Stimulated activated naive CD8-positive, alpha-beta T cell treated with anti-CD3 and anti-CD28 coated beads, Interleukin-15, amount 100 ng/mL, for 72 hours (primary cell): ENCODE data around the gene ZNF529.

Source experiments
- ATAC-seq: fragments of 150-1000 bp; cut with Tn5 transposase; 2 replicates; pipeline ENCODE4 v1.10.0; 2021; ENCODE audit warnings: mild to moderate bottlenecking, moderate library complexity
- DNase-seq, 2 donors: peaks; one replicate each; pipeline ENCODE4 v3.0.0; 2021 to 2022
- H3K27ac Mint-ChIP-seq, 2 donors: one replicate each; pipeline ENCODE4 v1.8.0; 2022; ENCODE audit warnings: mild to moderate bottlenecking in 2 of 2, mixed read lengths in 2 of 2, moderate library complexity in 2 of 2
- H3K27me3 Mint-ChIP-seq: one replicate; pipeline ENCODE4 v1.8.0; 2022; ENCODE audit warnings: mixed read lengths
- H3K4me1 Mint-ChIP-seq: one replicate; pipeline ENCODE4 v1.8.0; 2022; ENCODE audit warnings: mild to moderate bottlenecking, mixed read lengths
- H3K4me3 Mint-ChIP-seq, 2 donors: one replicate each; pipeline ENCODE4 v1.8.0; 2022; ENCODE audit warnings: mild to moderate bottlenecking in 2 of 2, mixed read lengths in 2 of 2, moderate library complexity in 1 of 2
- H3K9me3 Mint-ChIP-seq, 2 donors: one replicate each; pipeline ENCODE4 v1.8.0; 2022; ENCODE audit warnings: mixed read lengths in 2 of 2

The ZNF529 gene

GRCh38 chr19:36528194-36528920 is 44.7 kb downstream of the ZNF529 start, which contains the start of gene ZNF260:
Gene ZNF260, minus strand, starts transcription at chr19:36528271. Its CDS starts 13,033 bp downstream, at chr19:36515238.
- H3K27ac Mint-ChIP-seq, result peak within 1 kb of the TSS; percentile 98 to 100
- peak within 1 kb of the TSS; percentile 95 to 100 for H3K4me3 Mint-ChIP-seq
- no peaks in the 10 kb centered on the region for H3K27me3 Mint-ChIP-seq
- H3K9me3 Mint-ChIP-seq, result peaks cover 23 to 42% of the 10 kb centered on the region in 2 donors
- ATAC-seq (peak; percentile 94), DNase-seq (peak; percentile 91 to 95)
- H3K4me1 Mint-ChIP-seq, result peaks cover 22% of the 10 kb centered on the region

DNA sequence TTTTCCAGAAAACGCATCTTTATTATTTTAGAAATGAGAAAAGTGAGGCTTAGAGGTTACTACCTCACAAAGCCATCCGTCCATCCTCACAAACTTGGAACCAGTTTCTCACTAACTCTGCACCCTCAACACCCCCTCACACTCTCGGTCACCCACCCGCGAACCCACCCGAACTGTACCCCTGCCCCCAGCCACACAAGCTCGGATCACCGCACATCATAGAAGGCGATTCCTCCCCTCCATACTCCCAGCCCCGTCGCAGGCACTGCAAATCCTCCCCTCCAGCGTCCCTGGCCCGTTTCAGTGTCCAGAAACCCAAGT is 45.3 kb downstream of the ZNF529 start:
- DNase-seq, result no peak
- Mint-ChIP-seq H3K4me1 (peaks cover 22% of the 10 kb centered on the region), H3K4me3 (peak overlapping the region; percentile 95 to 100), H3K27ac (peak overlapping the region; percentile 98 to 100), H3K9me3 (peaks cover 26 to 42% of the 10 kb centered on the region in 2 donors), H3K27me3 (no peaks in the 10 kb centered on the region)
- no peak for ATAC-seq

DNA sequence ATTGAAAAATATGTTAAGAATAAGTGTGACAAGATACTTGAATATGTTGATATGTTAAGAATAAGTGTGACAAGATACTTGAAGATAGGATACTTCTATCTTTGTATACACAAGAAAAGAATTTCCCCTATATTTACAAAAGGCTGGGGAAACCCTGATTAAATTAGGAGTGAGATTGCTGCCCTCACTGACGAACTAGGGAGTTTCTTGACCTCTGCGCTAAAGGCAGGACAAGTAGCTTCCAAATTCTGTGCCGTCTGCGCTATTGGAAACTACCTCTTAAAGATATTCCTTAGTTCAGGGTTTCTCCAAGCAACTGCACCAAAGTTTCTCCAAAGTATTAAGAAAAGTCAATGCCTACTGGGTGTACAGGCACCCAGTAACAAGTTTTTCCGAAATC is 45.8 kb downstream of the ZNF529 start:
- H3K4me1 Mint-ChIP-seq, result peaks cover 22% of the 10 kb centered on the region
- DNase-seq (no peak), ATAC-seq (no peak)
- H3K4me3 Mint-ChIP-seq, result peak overlapping the region; percentile 95 to 100
- no peaks in the 10 kb centered on the region for H3K27me3 Mint-ChIP-seq
- peaks cover 28 to 42% of the 10 kb centered on the region in 2 donors for H3K9me3 Mint-ChIP-seq
- H3K27ac Mint-ChIP-seq, result peak overlapping the region; percentile 98 to 100

- ATAC-seq (no peak), DNase-seq (no peak)
- Mint-ChIP-seq H3K27me3 (no peaks in the 10 kb centered on the region), H3K4me3 (peak overlapping the region; percentile 46 to 100), H3K4me1 (peaks cover 22% of the 10 kb centered on the region), H3K9me3 (peaks cover 28 to 42% of the 10 kb centered on the region in 2 donors), H3K27ac (peak overlapping the region in 1 of 2 donors; percentile 78)
Measured at GRCh38 chr19:36526581-36526980, 46.5 kb downstream of the ZNF529 start.

GRCh38 chr19:36524617-36525016 is 48.5 kb downstream of the ZNF529 start:
- Mint-ChIP-seq H3K27ac (peak overlapping the region in 1 of 2 donors; percentile 55), H3K27me3 (no peaks in the 10 kb centered on the region), H3K4me3 (no peak overlapping the region), H3K9me3 (peaks cover 28 to 42% of the 10 kb centered on the region in 2 donors), H3K4me1 (peaks cover 22% of the 10 kb centered on the region)
- DNase-seq, result no peak
- ATAC-seq, result no peak

GRCh38 chr19:36514012-36514612 is 59.0 kb downstream of the ZNF529 start:
- Mint-ChIP-seq H3K27me3 (no peaks in the 10 kb centered on the region), H3K9me3 (peaks cover 37 to 41% of the 10 kb centered on the region in 2 donors), H3K4me3 (no peak overlapping the region), H3K27ac (no peak overlapping the region), H3K4me1 (no peaks in the 10 kb centered on the region)
- ATAC-seq (no peak), DNase-seq (no peak)

DNA sequence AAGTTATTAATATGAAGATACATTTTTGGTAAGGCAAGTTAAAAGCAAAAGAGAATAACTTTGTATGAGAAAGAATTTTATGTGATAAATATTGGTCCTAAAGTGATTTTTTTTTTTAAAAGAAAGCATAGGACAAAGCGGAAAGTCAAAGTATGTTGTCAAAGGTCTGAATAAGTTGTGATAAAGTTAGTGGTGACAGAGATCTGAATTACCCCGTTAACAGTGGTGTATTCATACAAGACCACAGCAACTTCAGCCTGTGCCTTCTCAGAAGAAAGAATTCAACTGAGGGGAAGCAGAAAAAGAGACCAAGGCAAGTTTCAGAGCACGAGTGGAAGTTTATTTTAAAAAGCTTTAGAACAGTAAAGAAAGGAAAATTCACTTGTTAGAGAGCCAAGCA is 64.8 kb downstream of the ZNF529 start:
- Mint-ChIP-seq H3K4me1 (no peaks in the 10 kb centered on the region), H3K27ac (no peak overlapping the region), H3K27me3 (no peaks in the 10 kb centered on the region), H3K9me3 (peaks cover 9 to 15% of the 10 kb centered on the region in 2 donors), H3K4me3 (no peak overlapping the region)
- no peak for ATAC-seq
- no peak for DNase-seq

GRCh38 chr19:36501973-36502372 is 71.1 kb downstream of the ZNF529 start:
- no peaks in the 10 kb centered on the region for H3K4me1 Mint-ChIP-seq
- H3K27me3 Mint-ChIP-seq, result no peaks in the 10 kb centered on the region
- no peak for DNase-seq
- no peak for ATAC-seq
- H3K9me3 Mint-ChIP-seq, result peaks cover 28 to 38% of the 10 kb centered on the region in 2 donors
- H3K4me3 Mint-ChIP-seq, result no peak overlapping the region
- H3K27ac Mint-ChIP-seq, result no peak overlapping the region

GRCh38 chr19:36497001-36497400 is 76.1 kb downstream of the ZNF529 start:
- no peak overlapping the region for H3K27ac Mint-ChIP-seq
- ATAC-seq (no peak), DNase-seq (no peak)
- H3K9me3 Mint-ChIP-seq, result peaks cover 29 to 37% of the 10 kb centered on the region in 2 donors
- no peaks in the 10 kb centered on the region for H3K4me1 Mint-ChIP-seq
- no peaks in the 10 kb centered on the region for H3K27me3 Mint-ChIP-seq
- no peak overlapping the region for H3K4me3 Mint-ChIP-seq
